ENCODE data around the gene CLDN11. TPM values are rescaled to one million over a fixed set of nuclear protein-coding genes. Genes with fewer than 3 reads are reported as not detected.

The CLDN11 gene
- total RNA-seq, 1 donor from 2014 or later, result 1.6 TPM

GRCh38 chr3:170438836-170439235 is 20.2 kb downstream of the CLDN11 start:
- Histone ChIP-seq H3K4me3 (ENCODE audit: low read length in 3 of 3) (no peak overlapping the region), H3K36me3 (ENCODE audit: control insufficient read depth in 3 of 3, insufficient read depth in 3 of 3, low read length in 3 of 3) (no peaks in the 10 kb centered on the region), H3K9ac (ENCODE audit: low read depth in 1 of 3, low read length in 3 of 3) (no peak overlapping the region), H3K9me3 (ENCODE audit: control insufficient read depth in 3 of 3, low read length in 3 of 3) (no peaks in the 10 kb centered on the region), H3K4me1 (ENCODE audit: control insufficient read depth in 3 of 3, insufficient read depth in 3 of 3, low read length in 3 of 3) (no peaks in the 10 kb centered on the region), H3K27me3 (ENCODE audit: control insufficient read depth in 3 of 3, insufficient read depth in 3 of 3, low read length in 3 of 3) (peaks cover 0 to 3% (median 0%) of the 10 kb centered on the region in 3 donors), H3K27ac (ENCODE audit: low read depth, low read length) (no peak overlapping the region)

- Histone ChIP-seq H3K4me1 (ENCODE audit: control insufficient read depth in 3 of 3, insufficient read depth in 3 of 3, low read length in 3 of 3) (no peaks in the 10 kb centered on the region), H3K9me3 (ENCODE audit: control insufficient read depth in 3 of 3, low read length in 3 of 3) (no peaks in the 10 kb centered on the region), H3K36me3 (ENCODE audit: control insufficient read depth in 3 of 3, insufficient read depth in 3 of 3, low read length in 3 of 3) (no peaks in the 10 kb centered on the region), H3K9ac (ENCODE audit: low read depth in 1 of 3, low read length in 3 of 3) (no peak overlapping the region), H3K4me3 (ENCODE audit: low read length in 3 of 3) (no peak overlapping the region), H3K27me3 (ENCODE audit: control insufficient read depth in 3 of 3, insufficient read depth in 3 of 3, low read length in 3 of 3) (peaks cover 0 to 3% (median 0%) of the 10 kb centered on the region in 3 donors), H3K27ac (ENCODE audit: low read depth, low read length) (no peak overlapping the region)
Observed at GRCh38 chr3:170440344-170440743, 21.7 kb downstream of the CLDN11 start.

- H3K4me3 ChIP-seq (ENCODE audit: low read length in 3 of 3), result no peak overlapping the region
- H3K36me3 ChIP-seq (ENCODE audit: control insufficient read depth in 3 of 3, insufficient read depth in 3 of 3, low read length in 3 of 3), result no peaks in the 10 kb centered on the region
- no peak overlapping the region for H3K27ac ChIP-seq (ENCODE audit: low read depth, low read length)
- peaks cover 0 to 3% (median 0%) of the 10 kb centered on the region in 3 donors for H3K27me3 ChIP-seq (ENCODE audit: control insufficient read depth in 3 of 3, insufficient read depth in 3 of 3, low read length in 3 of 3)
- H3K9ac ChIP-seq (ENCODE audit: low read depth in 1 of 3, low read length in 3 of 3), result no peak overlapping the region
- H3K9me3 ChIP-seq (ENCODE audit: control insufficient read depth in 3 of 3, low read length in 3 of 3), result no peaks in the 10 kb centered on the region
- no peaks in the 10 kb centered on the region for H3K4me1 ChIP-seq (ENCODE audit: control insufficient read depth in 3 of 3, insufficient read depth in 3 of 3, low read length in 3 of 3)
Observed at GRCh38 chr3:170441412-170441811, 22.7 kb downstream of the CLDN11 start.

DNA sequence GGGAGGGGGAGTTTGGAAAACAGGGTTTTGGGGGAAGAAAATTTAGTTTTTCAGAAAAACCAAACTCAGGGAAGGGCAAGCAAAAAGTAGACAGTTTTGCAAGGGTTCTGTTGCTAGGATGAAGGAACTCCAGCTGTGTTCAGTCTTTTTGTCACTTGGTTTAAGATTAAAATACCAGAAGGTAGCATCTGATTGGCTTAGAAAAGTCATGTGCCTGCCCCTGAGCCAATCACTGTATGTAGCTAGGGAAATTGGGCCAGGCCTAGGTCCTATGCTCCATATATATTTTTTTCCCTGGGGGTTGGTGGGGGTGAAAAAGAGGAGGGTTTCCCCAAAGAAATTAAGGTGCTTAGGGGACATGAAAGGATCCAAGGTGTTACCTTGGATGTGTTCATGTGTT is 24.3 kb downstream of the CLDN11 start:
- no peak overlapping the region for H3K4me3 ChIP-seq (ENCODE audit: low read length in 3 of 3)
- no peaks in the 10 kb centered on the region for H3K9me3 ChIP-seq (ENCODE audit: control insufficient read depth in 3 of 3, low read length in 3 of 3)
- no peaks in the 10 kb centered on the region for H3K4me1 ChIP-seq (ENCODE audit: control insufficient read depth in 3 of 3, insufficient read depth in 3 of 3, low read length in 3 of 3)
- H3K27me3 ChIP-seq (ENCODE audit: control insufficient read depth in 3 of 3, insufficient read depth in 3 of 3, low read length in 3 of 3), result peaks cover 0 to 3% (median 0%) of the 10 kb centered on the region in 3 donors
- H3K9ac ChIP-seq (ENCODE audit: low read depth in 1 of 3, low read length in 3 of 3), result no peak overlapping the region
- H3K36me3 ChIP-seq (ENCODE audit: control insufficient read depth in 3 of 3, insufficient read depth in 3 of 3, low read length in 3 of 3), result no peaks in the 10 kb centered on the region
- no peak overlapping the region for H3K27ac ChIP-seq (ENCODE audit: low read depth, low read length)

DNA sequence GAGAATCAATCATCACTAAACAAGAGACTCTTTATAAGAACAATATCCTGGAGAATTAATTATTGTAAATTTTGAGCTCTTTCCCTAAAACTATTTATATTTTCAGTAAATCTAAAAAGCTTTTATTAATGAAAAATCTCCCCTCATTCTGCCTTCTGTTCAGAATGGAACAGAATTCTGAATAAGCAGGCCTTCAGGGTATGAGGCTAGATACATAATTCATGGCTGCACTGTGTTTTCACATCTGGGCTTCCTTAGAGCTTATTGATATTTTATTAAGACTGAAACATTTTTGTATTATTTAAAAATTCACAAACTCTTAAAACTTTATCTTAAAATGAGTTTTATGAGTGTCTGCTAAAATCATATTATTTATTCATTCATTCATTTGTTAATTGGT is 24.8 kb downstream of the CLDN11 start:
- Histone ChIP-seq H3K27me3 (ENCODE audit: control insufficient read depth in 3 of 3, insufficient read depth in 3 of 3, low read length in 3 of 3) (peaks cover 0 to 3% (median 0%) of the 10 kb centered on the region in 3 donors), H3K9me3 (ENCODE audit: control insufficient read depth in 3 of 3, low read length in 3 of 3) (no peaks in the 10 kb centered on the region), H3K4me3 (ENCODE audit: low read length in 3 of 3) (no peak overlapping the region), H3K36me3 (ENCODE audit: control insufficient read depth in 3 of 3, insufficient read depth in 3 of 3, low read length in 3 of 3) (no peaks in the 10 kb centered on the region), H3K27ac (ENCODE audit: low read depth, low read length) (no peak overlapping the region), H3K9ac (ENCODE audit: low read depth in 1 of 3, low read length in 3 of 3) (no peak overlapping the region), H3K4me1 (ENCODE audit: control insufficient read depth in 3 of 3, insufficient read depth in 3 of 3, low read length in 3 of 3) (no peaks in the 10 kb centered on the region)

- Histone ChIP-seq H3K27me3 (ENCODE audit: control insufficient read depth in 3 of 3, insufficient read depth in 3 of 3, low read length in 3 of 3) (no peaks in the 10 kb centered on the region), H3K9ac (ENCODE audit: low read depth in 1 of 3, low read length in 3 of 3) (no peak overlapping the region), H3K27ac (ENCODE audit: low read depth, low read length) (no peak overlapping the region), H3K9me3 (ENCODE audit: control insufficient read depth in 3 of 3, low read length in 3 of 3) (no peaks in the 10 kb centered on the region), H3K4me1 (ENCODE audit: control insufficient read depth in 3 of 3, insufficient read depth in 3 of 3, low read length in 3 of 3) (no peaks in the 10 kb centered on the region), H3K4me3 (ENCODE audit: low read length in 3 of 3) (peak overlapping the region in 1 of 3 donors; percentile 13), H3K36me3 (ENCODE audit: control insufficient read depth in 3 of 3, insufficient read depth in 3 of 3, low read length in 3 of 3) (no peaks in the 10 kb centered on the region)
Observed at GRCh38 chr3:170448584-170448983, 29.9 kb downstream of the CLDN11 start.

DNA sequence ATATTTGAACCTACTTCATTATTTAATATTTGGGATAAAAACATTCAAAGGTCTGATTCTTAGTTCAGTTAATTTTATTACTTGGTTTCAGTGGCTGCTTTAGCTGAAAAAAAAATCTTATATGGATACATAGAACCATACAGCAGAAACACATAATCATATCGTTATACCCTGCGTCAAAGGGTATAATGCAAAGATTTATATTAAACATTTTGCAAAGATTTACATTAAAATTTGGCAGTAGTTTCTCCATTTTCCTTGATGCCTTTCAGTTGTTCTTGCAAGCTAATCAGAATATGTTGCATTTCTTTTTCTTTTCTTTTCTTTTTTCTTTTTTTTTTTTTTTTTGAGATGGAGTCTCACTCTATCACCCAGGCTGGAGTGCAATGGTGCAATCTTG is 31.4 kb downstream of the CLDN11 start:
- H3K9me3 ChIP-seq (ENCODE audit: control insufficient read depth in 3 of 3, low read length in 3 of 3), result no peaks in the 10 kb centered on the region
- no peaks in the 10 kb centered on the region for H3K27me3 ChIP-seq (ENCODE audit: control insufficient read depth in 3 of 3, insufficient read depth in 3 of 3, low read length in 3 of 3)
- no peaks in the 10 kb centered on the region for H3K4me1 ChIP-seq (ENCODE audit: control insufficient read depth in 3 of 3, insufficient read depth in 3 of 3, low read length in 3 of 3)
- H3K27ac ChIP-seq (ENCODE audit: low read depth, low read length), result no peak overlapping the region
- H3K9ac ChIP-seq (ENCODE audit: low read depth in 1 of 3, low read length in 3 of 3), result no peak overlapping the region
- H3K36me3 ChIP-seq (ENCODE audit: control insufficient read depth in 3 of 3, insufficient read depth in 3 of 3, low read length in 3 of 3), result no peaks in the 10 kb centered on the region
- H3K4me3 ChIP-seq (ENCODE audit: low read length in 3 of 3), result no peak overlapping the region

GRCh38 chr3:170454509-170454908 is 35.8 kb downstream of the CLDN11 start:
- Histone ChIP-seq H3K36me3 (ENCODE audit: control insufficient read depth in 3 of 3, insufficient read depth in 3 of 3, low read length in 3 of 3) (no peaks in the 10 kb centered on the region), H3K4me1 (ENCODE audit: control insufficient read depth in 3 of 3, insufficient read depth in 3 of 3, low read length in 3 of 3) (no peaks in the 10 kb centered on the region), H3K4me3 (ENCODE audit: low read length in 3 of 3) (no peak overlapping the region), H3K9me3 (ENCODE audit: control insufficient read depth in 3 of 3, low read length in 3 of 3) (no peaks in the 10 kb centered on the region), H3K9ac (ENCODE audit: low read depth in 1 of 3, low read length in 3 of 3) (no peak overlapping the region), H3K27ac (ENCODE audit: low read depth, low read length) (no peak overlapping the region), H3K27me3 (ENCODE audit: control insufficient read depth in 3 of 3, insufficient read depth in 3 of 3, low read length in 3 of 3) (no peaks in the 10 kb centered on the region)

DNA sequence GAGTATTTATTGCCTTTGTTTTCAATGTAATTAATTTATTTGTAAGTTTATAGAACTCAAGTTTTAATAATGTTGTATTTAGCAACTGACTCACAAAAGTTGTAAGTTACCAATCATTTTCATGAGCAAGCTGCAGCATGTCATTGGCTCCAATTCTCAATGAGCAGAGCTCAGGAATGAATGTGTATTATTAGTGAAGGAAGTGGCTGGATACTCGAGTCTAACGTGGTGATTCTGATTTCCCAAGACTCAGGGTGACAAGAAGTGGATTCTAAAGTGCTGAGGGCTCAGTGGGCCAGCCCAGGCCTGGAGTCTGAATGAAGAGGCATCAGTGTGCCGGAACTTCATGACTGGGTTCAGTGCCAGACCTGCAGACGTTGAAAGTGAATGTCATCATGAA is 39.6 kb downstream of the CLDN11 start:
- Histone ChIP-seq H3K4me1 (ENCODE audit: control insufficient read depth in 3 of 3, insufficient read depth in 3 of 3, low read length in 3 of 3) (no peaks in the 10 kb centered on the region), H3K9me3 (ENCODE audit: control insufficient read depth in 3 of 3, low read length in 3 of 3) (no peaks in the 10 kb centered on the region), H3K27ac (ENCODE audit: low read depth, low read length) (no peak overlapping the region), H3K4me3 (ENCODE audit: low read length in 3 of 3) (no peak overlapping the region), H3K27me3 (ENCODE audit: control insufficient read depth in 3 of 3, insufficient read depth in 3 of 3, low read length in 3 of 3) (no peaks in the 10 kb centered on the region), H3K9ac (ENCODE audit: low read depth in 1 of 3, low read length in 3 of 3) (no peak overlapping the region), H3K36me3 (ENCODE audit: control insufficient read depth in 3 of 3, insufficient read depth in 3 of 3, low read length in 3 of 3) (no peaks in the 10 kb centered on the region)

- Histone ChIP-seq H3K9me3 (ENCODE audit: control insufficient read depth in 3 of 3, low read length in 3 of 3) (no peaks in the 10 kb centered on the region), H3K4me1 (ENCODE audit: control insufficient read depth in 3 of 3, insufficient read depth in 3 of 3, low read length in 3 of 3) (no peaks in the 10 kb centered on the region), H3K36me3 (ENCODE audit: control insufficient read depth in 3 of 3, insufficient read depth in 3 of 3, low read length in 3 of 3) (no peaks in the 10 kb centered on the region), H3K4me3 (ENCODE audit: low read length in 3 of 3) (no peak overlapping the region), H3K27me3 (ENCODE audit: control insufficient read depth in 3 of 3, insufficient read depth in 3 of 3, low read length in 3 of 3) (peaks cover 0 to 3% (median 0%) of the 10 kb centered on the region in 3 donors), H3K9ac (ENCODE audit: low read depth in 1 of 3, low read length in 3 of 3) (no peak overlapping the region), H3K27ac (ENCODE audit: low read depth, low read length) (no peak overlapping the region)
Observed at GRCh38 chr3:170463011-170463410, 44.3 kb downstream of the CLDN11 start.

- Histone ChIP-seq H3K27ac (ENCODE audit: low read depth, low read length) (no peak overlapping the region), H3K9ac (ENCODE audit: low read depth in 1 of 3, low read length in 3 of 3) (no peak overlapping the region), H3K4me3 (ENCODE audit: low read length in 3 of 3) (no peak overlapping the region), H3K27me3 (ENCODE audit: control insufficient read depth in 3 of 3, insufficient read depth in 3 of 3, low read length in 3 of 3) (peaks cover 0 to 3% (median 2%) of the 10 kb centered on the region in 3 donors), H3K4me1 (ENCODE audit: control insufficient read depth in 3 of 3, insufficient read depth in 3 of 3, low read length in 3 of 3) (peaks cover 0 to 4% (median 0%) of the 10 kb centered on the region in 3 donors), H3K9me3 (ENCODE audit: control insufficient read depth in 3 of 3, low read length in 3 of 3) (no peaks in the 10 kb centered on the region), H3K36me3 (ENCODE audit: control insufficient read depth in 3 of 3, insufficient read depth in 3 of 3, low read length in 3 of 3) (no peaks in the 10 kb centered on the region)
Observed at GRCh38 chr3:170465955-170466354, 47.3 kb downstream of the CLDN11 start.
